GM18505 (cell line): Measurements from ENCODE around the gene AMPH.

Experiments used
- ATAC-seq: cut with Tn5 transposase; IDR thresholded peaks from one replicate; pipeline ENCODE4 v1.9.1; 2021; ENCODE audit not compliant: unreplicated experiment
- POLR2A ChIP-seq: IDR thresholded peaks from 4 replicates; pipeline ENCODE4 v1.6.1; 2011; ENCODE audit warnings: borderline replicate concordance; ENCODE audit not compliant: insufficient read depth, insufficient read length; ENCODE audit errors: extremely low read depth

The AMPH gene

GRCh38 chr7:38659931-38660330, 28.8 kb upstream of the AMPH start:
- TF ChIP-seq POLR2A = no peak
- no peak for ATAC-seq

GRCh38 chr7:38658921-38659320, 27.7 kb upstream of the AMPH start:
- TF ChIP-seq POLR2A = no peak
- ATAC-seq = no peak

DNA sequence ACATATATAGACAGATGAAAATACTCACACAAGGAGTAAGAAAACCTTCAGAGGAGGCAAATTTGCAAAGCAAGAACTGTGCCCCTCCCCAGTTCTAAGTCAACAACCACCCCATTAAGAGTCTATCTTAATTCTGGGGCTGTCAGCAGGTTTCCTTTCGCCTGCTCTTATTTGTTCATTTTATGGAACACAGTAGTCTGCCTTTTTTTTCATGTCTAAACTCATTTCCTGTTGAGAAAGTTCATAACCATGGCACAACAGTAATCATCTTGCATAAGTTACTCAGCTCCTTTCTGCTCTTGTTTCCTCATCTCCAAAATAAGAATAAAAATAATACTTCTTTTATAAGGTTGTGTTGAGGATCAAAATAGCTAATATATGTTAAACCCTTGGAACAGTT, 25.8 kb upstream of the AMPH start:
- no peak for TF ChIP-seq POLR2A
- ATAC-seq = no peak

DNA sequence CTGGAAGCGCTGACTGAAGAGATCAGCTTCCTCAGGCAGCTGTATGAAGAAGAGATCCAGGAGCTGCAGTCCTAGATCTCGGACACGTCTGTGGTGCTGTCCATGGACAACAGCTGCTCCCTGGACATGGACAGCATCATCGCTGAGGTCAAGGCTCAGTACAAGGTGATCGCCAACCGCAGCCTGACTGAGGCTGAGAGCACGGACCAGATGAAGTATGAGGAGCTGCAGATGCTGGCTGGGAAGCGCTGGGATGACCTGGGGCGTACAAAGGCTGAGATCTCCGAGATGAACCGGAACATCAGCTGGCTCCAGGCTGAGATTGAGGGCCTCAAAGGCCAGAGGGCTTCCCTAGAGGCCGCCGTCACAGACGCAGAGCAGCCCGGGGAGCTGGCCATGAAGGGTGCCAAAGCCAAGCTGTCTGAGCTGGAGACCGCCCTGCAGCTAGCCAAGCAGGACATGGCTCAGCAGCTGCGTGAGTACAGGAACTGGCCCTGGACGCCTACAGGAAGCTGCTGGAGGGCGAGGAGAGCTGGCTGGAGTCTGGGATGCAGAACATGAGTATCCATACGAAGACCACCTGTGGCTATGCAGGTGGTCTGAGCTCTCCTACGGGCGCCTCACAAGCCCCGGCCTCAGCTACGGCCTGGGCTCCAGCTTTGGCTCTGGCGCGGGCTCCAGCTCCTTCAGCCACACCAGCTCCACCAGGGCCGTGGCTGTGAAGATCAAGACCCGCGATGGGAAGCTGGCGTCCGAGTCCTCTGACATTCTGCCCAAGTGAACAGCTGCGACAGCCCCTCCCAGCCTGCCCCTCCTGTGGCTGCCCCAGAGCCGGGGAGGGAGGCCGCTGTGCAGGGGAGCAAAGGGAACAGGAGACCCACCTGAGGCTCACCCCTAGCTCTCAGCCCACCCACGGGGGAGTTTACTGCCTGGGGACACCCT, 24.9 kb upstream of the AMPH start:
- ATAC-seq = no peak
- TF ChIP-seq POLR2A = no peak

GRCh38 chr7:38637957-38638356, 6.8 kb upstream of the AMPH start:
- TF ChIP-seq POLR2A = no peak
- ATAC-seq = no peak

DNA sequence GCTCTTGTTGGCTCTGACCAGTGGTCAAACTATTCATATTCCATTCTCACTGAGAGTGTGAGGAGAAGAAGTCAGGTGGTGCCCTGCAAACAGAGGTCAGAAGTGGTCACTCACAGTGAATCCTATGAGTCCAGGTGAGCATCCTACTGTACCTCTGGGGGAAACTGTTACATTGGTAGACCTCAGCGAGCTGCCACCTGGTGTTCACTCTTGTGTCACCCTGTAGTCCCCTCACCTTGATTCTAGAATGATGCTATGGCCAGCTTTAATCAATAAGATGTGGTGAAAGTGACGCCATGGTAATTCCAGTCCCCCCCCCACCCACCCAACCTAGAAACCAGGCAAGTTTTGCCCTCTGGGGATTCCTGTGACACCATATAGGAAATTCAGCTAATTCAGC, 1.2 kb upstream of the AMPH start:
- no peak for TF ChIP-seq POLR2A
- no peak for ATAC-seq

GRCh38 chr7:38629651-38630510, 1.3 kb downstream of the AMPH start:
- ATAC-seq = no peak
- no peak for TF ChIP-seq POLR2A

DNA sequence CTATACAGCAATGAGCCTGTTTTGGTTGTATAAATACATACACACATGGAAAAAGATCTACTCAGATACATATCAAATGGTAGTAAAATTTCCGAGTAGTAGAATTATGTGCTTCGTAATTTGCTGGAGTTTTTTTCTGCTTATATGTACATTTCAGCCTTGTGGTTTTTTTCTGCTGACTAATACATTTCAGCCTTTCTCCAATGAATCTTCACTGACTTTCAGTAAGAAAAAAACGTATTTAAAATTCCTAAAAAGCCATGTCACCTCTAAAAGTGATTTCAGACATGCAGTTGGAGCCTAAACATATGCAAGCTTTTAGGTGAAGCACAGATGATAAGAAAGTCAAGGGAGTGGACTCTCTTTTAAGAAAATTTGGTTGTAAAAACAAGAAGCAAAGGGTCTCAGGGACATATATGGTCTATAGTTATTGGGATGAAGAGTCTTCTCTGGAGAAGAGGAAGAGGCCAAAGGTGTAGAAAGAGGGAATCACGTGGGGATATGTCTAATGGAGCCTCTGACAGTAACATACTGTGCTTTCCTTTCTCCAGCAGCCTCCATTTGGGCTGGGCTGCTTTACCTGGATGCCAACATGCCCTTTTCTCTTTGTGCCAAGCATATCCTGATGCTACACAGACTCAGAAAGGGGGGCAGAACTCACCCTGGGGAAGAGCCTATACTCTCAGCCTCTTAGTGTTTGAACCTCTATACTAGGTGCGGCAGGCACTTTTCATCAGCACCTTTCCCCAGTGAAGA, 2.4 kb downstream of the AMPH start:
- ATAC-seq = no peak
- no peak for TF ChIP-seq POLR2A

- TF ChIP-seq POLR2A = no peak
- no peak for ATAC-seq
Observed at GRCh38 chr7:38625866-38626265, 5.3 kb downstream of the AMPH start.

DNA sequence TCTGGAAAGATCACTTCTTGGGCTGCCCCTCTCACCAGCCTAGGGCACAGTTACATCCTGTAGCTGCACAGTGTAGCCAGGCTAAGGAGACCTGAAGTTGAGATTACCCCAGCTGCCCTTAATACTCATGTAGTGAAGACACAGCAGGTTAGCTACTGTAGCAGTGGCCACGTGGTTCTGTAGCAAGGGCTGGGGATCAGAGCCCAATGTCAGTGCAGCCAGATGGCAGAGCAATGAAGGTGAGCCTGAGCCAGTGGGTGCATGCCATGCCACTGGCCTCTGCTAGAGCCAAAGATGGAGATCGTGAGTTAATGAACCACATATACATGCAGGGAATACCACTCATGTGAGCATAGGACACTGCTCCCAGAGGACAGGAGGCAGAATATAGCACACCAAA, 15.5 kb downstream of the AMPH start:
- no peak for TF ChIP-seq POLR2A
- ATAC-seq = no peak

DNA sequence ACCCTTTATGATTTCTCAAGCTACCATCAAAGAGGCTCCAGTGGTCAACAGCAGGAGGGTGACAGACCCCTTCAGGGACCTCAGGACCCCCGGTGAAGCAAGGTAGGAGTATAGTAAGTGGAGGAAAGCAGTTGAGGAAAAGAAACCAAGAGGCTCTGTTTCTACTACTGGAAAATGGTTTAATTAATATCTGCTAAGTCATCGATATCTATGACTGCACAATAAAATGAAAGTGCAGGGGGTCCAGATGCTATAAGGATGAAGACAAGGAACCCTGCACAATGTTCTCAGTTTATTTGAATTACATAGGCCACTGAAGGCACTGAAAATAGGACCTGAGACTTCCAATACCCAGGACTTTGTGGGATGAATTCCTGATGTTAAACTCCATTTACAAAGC, 23.7 kb downstream of the AMPH start:
- ATAC-seq = no peak
- no peak for TF ChIP-seq POLR2A

- TF ChIP-seq POLR2A = no peak
- ATAC-seq = no peak
Observed at GRCh38 chr7:38600741-38601140, 30.4 kb downstream of the AMPH start.

DNA sequence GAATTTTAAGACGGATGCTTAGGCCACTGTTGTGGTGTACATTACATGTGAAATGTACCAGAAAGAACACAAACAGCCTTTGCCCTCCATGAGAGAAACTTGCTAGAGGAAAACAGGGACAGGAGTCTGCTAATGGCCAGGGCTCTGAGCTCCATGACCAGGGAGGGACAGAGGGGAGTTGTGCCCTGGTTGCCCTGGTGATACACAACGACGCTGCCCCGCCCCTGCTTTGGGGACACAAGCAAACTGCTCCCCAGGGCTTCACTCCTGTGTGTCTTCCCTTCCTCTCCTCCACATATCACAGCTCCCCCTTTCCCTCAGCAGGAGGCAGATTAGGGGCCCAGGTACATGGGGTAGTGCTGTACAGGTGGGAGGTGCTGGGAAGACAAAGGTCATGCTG, 36.2 kb downstream of the AMPH start:
- TF ChIP-seq POLR2A = no peak
- no peak for ATAC-seq
